Measurements from ENCODE around the gene RAD18. TPM values are rescaled to one million over a fixed set of nuclear protein-coding genes. Genes with fewer than 3 reads are reported as not detected.

The RAD18 gene
- total RNA-seq, 3 donors from 2014 or later (not counting 1 experiment from before 2014, with no cell fraction given) = 19.8 to 23.3 (median 22.5) TPM

GRCh38 chr3:8882171-8882593 is 81.1 kb downstream of the RAD18 start:
- Histone ChIP-seq H3K4me3 (ENCODE audit: low read length) (no peak overlapping the region), H3K27ac (ENCODE audit: low read length) (no peak overlapping the region), H3K27me3 (ENCODE audit: control insufficient read depth, insufficient read depth, low read length) (no peaks in the 10 kb centered on the region), H3K9me3 (ENCODE audit: control insufficient read depth, insufficient read depth, low read length) (no peaks in the 10 kb centered on the region), H3K36me3 (ENCODE audit: control insufficient read depth, insufficient read depth, low read length) (peaks cover 8% of the 10 kb centered on the region), H3K4me1 (ENCODE audit: control insufficient read depth, insufficient read depth, low read length) (no peaks in the 10 kb centered on the region)
- DNase-seq = no peak
- TF ChIP-seq, protein P1, sequence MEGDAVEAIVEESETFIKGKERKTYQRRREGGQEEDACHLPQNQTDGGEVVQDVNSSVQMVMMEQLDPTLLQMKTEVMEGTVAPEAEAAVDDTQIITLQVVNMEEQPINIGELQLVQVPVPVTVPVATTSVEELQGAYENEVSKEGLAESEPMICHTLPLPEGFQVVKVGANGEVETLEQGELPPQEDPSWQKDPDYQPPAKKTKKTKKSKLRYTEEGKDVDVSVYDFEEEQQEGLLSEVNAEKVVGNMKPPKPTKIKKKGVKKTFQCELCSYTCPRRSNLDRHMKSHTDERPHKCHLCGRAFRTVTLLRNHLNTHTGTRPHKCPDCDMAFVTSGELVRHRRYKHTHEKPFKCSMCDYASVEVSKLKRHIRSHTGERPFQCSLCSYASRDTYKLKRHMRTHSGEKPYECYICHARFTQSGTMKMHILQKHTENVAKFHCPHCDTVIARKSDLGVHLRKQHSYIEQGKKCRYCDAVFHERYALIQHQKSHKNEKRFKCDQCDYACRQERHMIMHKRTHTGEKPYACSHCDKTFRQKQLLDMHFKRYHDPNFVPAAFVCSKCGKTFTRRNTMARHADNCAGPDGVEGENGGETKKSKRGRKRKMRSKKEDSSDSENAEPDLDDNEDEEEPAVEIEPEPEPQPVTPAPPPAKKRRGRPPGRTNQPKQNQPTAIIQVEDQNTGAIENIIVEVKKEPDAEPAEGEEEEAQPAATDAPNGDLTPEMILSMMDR (IDR thresholded peaks at IDR 0.05) = no peak
- intact Hi-C loops (cut with micrococcal nuclease) = no loop called here
- no peak overlapping the region for H3K27ac Mint-ChIP-seq
- ATAC-seq = no peak
- H3K36me3 Mint-ChIP-seq = peaks cover 15% of the 10 kb centered on the region
- H3K27me3 Mint-ChIP-seq (ENCODE audit: low read depth in 2 of 2) = no peaks in the 10 kb centered on the region
- H3K4me3 Mint-ChIP-seq = no peak overlapping the region
- H3K4me1 Mint-ChIP-seq = peaks cover 0 to 6% of the 10 kb centered on the region in 2 donors
- 89% methylated on average over 3 of the region's 3 CpGs for WGBS (ENCODE audit: insufficient coverage)
- no peaks in the 10 kb centered on the region for H3K9me3 Mint-ChIP-seq

DNA sequence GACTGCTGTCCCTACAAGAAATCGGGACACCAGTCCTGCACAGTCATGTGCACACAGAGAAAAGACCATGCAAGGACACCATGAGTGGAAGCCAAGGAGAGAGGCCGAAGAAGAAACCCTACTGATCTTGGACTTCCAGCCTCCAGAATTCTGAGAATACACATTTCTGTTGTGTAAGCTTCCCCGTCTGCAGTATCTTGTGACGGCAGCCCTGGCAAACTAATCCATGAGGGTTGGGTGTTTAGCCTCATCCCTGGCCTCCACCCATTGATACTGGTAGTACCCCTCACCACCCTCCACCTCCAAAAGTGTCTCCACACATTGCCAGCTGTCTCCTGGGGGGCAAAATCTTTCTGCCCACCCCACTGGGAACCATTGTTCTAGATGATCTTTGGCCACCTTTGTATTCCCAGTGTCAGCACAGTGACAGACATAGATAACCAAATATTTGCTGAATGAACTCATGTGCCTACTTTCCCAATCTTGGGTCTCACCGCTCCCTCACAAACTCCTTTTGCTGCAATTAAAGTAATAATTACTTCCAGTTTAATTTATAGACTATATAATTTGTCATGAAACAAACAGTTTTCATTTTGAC is 83.8 kb downstream of the RAD18 start:
- ATAC-seq = no peak
- WGBS (ENCODE audit: insufficient coverage) = 98% methylated on average over 4 of the region's 5 CpGs
- intact Hi-C loops (cut with micrococcal nuclease) = no loop called here
- DNase-seq = no peak
- TF ChIP-seq, protein P1 (IDR thresholded peaks at IDR 0.05) = no peak
- no peaks in the 10 kb centered on the region for H3K27me3 ChIP-seq (ENCODE audit: control insufficient read depth, insufficient read depth, low read length)
- H3K27ac ChIP-seq (ENCODE audit: low read length) = no peak overlapping the region
- Mint-ChIP-seq H3K27ac (no peak overlapping the region), H3K27me3 (ENCODE audit: low read depth in 2 of 2) (no peaks in the 10 kb centered on the region), H3K9me3 (no peaks in the 10 kb centered on the region), H3K4me1 (peaks cover 0 to 6% of the 10 kb centered on the region in 2 donors), H3K4me3 (no peak overlapping the region), H3K36me3 (peaks cover 3% of the 10 kb centered on the region)
- H3K4me3 ChIP-seq (ENCODE audit: low read length) = no peak overlapping the region
- H3K36me3 ChIP-seq (ENCODE audit: control insufficient read depth, insufficient read depth, low read length) = peaks cover 9% of the 10 kb centered on the region
- no peaks in the 10 kb centered on the region for H3K4me1 ChIP-seq (ENCODE audit: control insufficient read depth, insufficient read depth, low read length)
- H3K9me3 ChIP-seq (ENCODE audit: control insufficient read depth, insufficient read depth, low read length) = no peaks in the 10 kb centered on the region

- Histone ChIP-seq H3K27me3 (ENCODE audit: control insufficient read depth, insufficient read depth, low read length) (no peaks in the 10 kb centered on the region), H3K4me1 (ENCODE audit: control insufficient read depth, insufficient read depth, low read length) (no peaks in the 10 kb centered on the region), H3K36me3 (ENCODE audit: control insufficient read depth, insufficient read depth, low read length) (peaks cover 5% of the 10 kb centered on the region), H3K27ac (ENCODE audit: low read length) (no peak overlapping the region), H3K4me3 (ENCODE audit: low read length) (no peak overlapping the region), H3K9me3 (ENCODE audit: control insufficient read depth, insufficient read depth, low read length) (no peaks in the 10 kb centered on the region)
- TF ChIP-seq, protein P1 (IDR thresholded peaks at IDR 0.05) = no peak
- H3K4me1 Mint-ChIP-seq = peaks cover 0 to 6% of the 10 kb centered on the region in 2 donors
- H3K27ac Mint-ChIP-seq = no peak overlapping the region
- no peaks in the 10 kb centered on the region for H3K36me3 Mint-ChIP-seq
- no peak for DNase-seq
- no peak for ATAC-seq
- intact Hi-C loops (cut with micrococcal nuclease) = no loop called here
- H3K4me3 Mint-ChIP-seq = no peak overlapping the region
- no peaks in the 10 kb centered on the region for H3K27me3 Mint-ChIP-seq (ENCODE audit: low read depth in 2 of 2)
- H3K9me3 Mint-ChIP-seq = no peaks in the 10 kb centered on the region
Measured at GRCh38 chr3:8875836-8876235, 87.4 kb downstream of the RAD18 start.

DNA sequence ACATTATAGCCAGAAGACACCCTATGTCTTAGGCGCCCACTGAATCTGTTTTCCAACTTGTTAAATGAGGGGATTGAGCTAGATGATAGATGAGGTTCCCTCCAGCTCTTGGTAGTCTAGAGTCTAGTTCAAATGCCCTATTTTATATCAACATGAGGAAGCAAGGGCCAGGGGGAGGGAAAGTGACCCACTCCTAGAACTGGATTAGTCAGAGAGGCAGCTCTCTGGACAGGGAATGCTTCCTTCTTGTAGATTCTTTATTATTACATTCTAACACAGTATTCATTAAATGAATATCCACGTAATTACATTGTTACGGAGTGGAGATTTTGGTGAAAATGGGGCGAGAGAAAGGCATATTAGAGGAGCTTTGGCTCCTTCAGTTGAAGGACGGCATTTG is 89.5 kb downstream of the RAD18 start:
- Histone ChIP-seq H3K4me3 (ENCODE audit: low read length) (no peak overlapping the region), H3K4me1 (ENCODE audit: control insufficient read depth, insufficient read depth, low read length) (no peaks in the 10 kb centered on the region), H3K36me3 (ENCODE audit: control insufficient read depth, insufficient read depth, low read length) (peaks cover 3% of the 10 kb centered on the region), H3K27ac (ENCODE audit: low read length) (no peak overlapping the region), H3K9me3 (ENCODE audit: control insufficient read depth, insufficient read depth, low read length) (no peaks in the 10 kb centered on the region), H3K27me3 (ENCODE audit: control insufficient read depth, insufficient read depth, low read length) (no peaks in the 10 kb centered on the region)
- WGBS (ENCODE audit: insufficient coverage) = 97% methylated on average over 4 of the region's 5 CpGs
- intact Hi-C loops (cut with micrococcal nuclease) = no loop called here
- TF ChIP-seq, protein P1 (IDR thresholded peaks at IDR 0.05) = no peak
- ATAC-seq (no peak), DNase-seq (no peak)
- Mint-ChIP-seq H3K27ac (no peak overlapping the region), H3K27me3 (ENCODE audit: low read depth in 2 of 2) (no peaks in the 10 kb centered on the region), H3K9me3 (no peaks in the 10 kb centered on the region), H3K4me3 (no peak overlapping the region), H3K36me3 (no peaks in the 10 kb centered on the region), H3K4me1 (peaks cover 0 to 6% of the 10 kb centered on the region in 2 donors)

Data from natural killer cell (primary cell).